GM18519 (cell line): ENCODE results near the gene TTLL6.
"Not testable (repeated sequence)": the region's sequence is repeated elsewhere in the genome, so short reads cannot be mapped to it uniquely, and the experiment has no call there.

Source experiments
- ATAC-seq: cut with Tn5 transposase; IDR thresholded peaks from one replicate; pipeline ENCODE4 v1.9.1; 2021; ENCODE audit warnings: mild to moderate bottlenecking, moderate library complexity; ENCODE audit not compliant: unreplicated experiment, low FRiP score

TTLL6 gene

GRCh38 chr17:48818361-48818841 is 1.4 kb upstream of the TTLL6 start:
- no peak for ATAC-seq

GRCh38 chr17:48816438-48816773 is 623 bp downstream of the TTLL6 start:
- ATAC-seq = no peak

- ATAC-seq = no peak
Measured at GRCh38 chr17:48815311-48815710, 1.7 kb downstream of the TTLL6 start.

- ATAC-seq = no peak
Measured at GRCh38 chr17:48814504-48814903, 2.5 kb downstream of the TTLL6 start.

DNA sequence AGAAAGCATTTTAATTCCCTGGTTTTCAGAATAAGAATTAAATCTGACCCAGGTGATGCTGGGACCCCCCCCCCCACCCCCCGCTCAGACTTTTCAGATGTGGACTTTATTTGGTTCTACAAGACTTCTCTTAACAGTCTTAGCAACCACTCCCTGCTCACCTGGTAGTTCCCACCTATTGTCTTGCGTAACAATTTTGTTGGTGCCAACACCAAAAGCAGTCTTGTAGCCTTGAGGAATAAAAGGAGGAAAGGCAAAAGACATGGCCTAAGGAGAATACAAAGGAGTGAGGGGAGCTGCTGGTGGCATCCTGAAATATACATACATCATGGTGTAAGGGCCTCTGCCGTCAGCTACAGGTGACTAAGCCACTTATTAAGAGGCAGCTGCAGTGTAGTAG is 5.0 kb downstream of the TTLL6 start:
- no peak for ATAC-seq

DNA sequence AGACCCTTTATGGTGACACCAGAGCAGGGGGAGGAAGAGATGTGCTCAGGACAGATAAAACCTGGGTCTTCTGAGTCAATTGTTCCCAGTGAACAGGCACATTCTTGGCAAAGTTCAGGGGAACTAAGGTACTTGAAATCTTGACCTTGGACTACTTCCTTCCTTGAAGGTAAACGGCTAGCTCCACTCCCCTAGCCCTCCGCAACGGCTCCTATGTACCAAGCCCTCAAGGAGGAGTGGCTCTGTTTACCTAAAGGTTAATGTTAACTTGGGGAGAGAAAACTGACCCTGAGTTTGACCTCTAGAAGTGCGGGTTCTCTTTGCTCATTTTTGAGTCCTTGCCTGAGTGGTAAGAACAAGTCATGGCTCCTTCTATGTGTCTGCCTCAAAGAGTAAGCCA is 7.8 kb downstream of the TTLL6 start:
- ATAC-seq = no peak

DNA sequence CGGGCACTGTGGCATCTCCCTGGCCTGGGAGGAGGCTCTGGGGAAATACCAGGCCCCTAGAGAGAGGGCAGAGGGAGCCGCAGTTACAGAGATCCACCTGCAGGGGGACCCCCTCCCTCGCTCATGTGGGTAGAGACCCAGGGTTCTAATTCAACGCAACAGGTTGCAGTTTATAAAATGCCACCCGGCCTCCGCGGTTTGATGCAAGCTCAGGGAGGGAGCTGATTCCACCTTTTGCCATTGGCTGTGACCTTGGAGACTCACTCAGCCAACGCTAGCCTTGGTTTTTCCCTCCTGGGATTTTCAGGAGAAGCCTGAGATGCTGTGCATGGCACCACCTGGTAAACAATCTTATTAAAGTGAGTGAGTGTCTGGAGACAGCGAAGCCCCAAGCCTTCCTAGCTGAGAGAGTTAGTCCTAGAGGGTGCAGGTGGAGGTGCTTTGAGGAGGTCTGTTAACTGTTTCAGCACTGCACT is 12.1 kb downstream of the TTLL6 start:
- no peak for ATAC-seq

- ATAC-seq = no peak
Measured at GRCh38 chr17:48800626-48801217, 16.3 kb downstream of the TTLL6 start.

DNA sequence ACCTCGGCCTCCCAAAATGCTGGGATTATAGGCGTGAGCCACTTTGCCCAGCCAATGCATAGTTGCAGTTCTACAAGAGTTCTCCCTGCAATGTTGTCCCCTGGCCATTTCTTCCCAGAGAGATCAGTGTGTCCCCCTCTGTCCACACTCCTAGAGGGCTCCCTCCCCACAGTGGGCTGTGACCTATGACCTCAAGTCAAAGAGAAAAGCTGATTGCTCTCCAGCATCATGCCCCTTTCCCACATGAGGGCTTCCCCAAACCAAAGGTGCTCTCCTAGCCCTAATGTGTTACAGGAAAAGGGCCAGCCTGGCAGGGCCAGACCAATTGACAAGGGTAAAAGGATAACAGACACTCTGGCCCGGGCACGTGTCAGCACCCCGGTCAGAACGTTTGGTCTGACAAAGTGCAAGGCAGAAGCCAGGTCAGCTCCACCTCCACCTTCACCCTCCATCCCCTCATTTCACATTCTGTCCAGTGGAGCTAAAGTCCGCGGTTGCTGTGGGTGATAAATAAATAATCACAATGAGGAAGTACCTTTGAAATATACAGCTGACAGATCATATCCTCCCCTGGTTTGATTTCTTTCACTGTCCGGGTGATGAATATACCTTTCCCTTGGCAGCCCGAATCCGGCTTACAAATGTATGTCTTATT is 17.8 kb downstream of the TTLL6 start:
- no peak for ATAC-seq

- not testable (repeated sequence) for ATAC-seq
Measured at GRCh38 chr17:48796163-48796522, 20.9 kb downstream of the TTLL6 start.

- ATAC-seq = no peak
Measured at GRCh38 chr17:48795444-48796162, 21.4 kb downstream of the TTLL6 start.

- no peak for ATAC-seq
Measured at GRCh38 chr17:48792033-48792798, 24.8 kb downstream of the TTLL6 start.

- ATAC-seq = no peak
Measured at GRCh38 chr17:48791128-48792032, 25.6 kb downstream of the TTLL6 start.

DNA sequence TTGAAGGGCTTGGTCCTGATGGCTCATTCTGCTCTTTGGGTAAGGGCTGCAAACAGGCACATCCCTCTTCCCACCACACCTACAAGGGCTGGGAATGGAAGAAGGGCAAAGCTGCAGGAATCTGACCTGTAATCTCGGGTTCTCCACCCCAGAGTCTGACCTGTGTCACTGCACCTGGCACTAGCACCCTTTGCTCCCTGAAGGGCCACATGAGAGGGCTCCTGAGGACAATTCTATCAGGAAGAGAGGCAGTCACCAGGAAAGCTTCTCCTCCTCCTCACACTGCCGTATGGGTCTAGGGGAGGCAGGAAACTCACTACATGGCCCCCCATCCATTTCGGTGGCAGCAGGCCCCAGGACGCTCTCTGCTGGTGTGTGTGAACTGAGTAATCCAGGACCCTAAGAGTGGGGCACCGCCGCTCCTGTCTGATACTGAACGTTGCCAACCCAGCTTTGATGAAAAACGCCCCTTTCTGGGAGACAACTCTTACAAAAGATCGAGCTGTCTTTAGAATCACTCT is 26.4 kb downstream of the TTLL6 start:
- no peak for ATAC-seq

DNA sequence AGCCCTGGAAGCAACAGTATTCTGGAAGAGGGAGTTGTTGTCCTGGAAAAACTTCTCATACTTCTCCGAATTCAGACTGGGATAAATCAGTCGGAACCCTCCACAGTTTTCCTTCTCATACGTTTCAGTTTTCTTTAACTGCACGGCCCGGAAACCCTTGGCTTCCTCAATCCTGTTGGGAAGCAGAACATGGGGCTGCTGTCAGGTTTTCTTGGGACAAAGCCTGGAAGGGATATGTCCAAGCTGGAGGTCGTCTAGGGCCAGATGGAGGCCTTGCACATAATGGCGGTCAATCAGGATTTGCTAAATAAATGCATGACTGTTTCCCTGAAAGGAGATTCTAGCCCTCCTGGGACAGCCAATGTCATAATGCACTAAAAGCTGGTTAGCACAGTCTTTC is 29.2 kb downstream of the TTLL6 start:
- ATAC-seq = no peak

GRCh38 chr17:48779421-48779820 is 37.6 kb downstream of the TTLL6 start:
- no peak for ATAC-seq

DNA sequence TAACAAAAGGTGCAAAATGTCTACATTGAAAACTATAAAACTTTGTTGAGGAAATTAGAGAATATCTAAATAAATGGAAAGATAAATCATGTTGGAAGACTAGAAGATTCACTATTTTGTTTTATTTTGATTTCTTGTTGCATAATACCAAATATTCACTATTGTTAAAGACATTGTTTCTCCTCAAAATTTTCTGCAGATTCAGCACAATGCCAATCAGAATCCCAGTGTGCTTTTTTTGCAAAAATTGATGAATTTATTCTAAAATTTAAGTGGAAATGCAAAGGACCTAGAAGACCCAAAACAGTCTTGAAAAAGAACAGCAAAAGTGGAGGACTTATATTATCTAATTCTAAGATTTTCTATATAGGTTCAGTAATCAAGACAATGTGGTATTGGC is 40.4 kb downstream of the TTLL6 start:
- no peak for ATAC-seq

GRCh38 chr17:48773245-48773644 is 43.8 kb downstream of the TTLL6 start:
- ATAC-seq = no peak

GRCh38 chr17:48770954-48771353 is 46.1 kb downstream of the TTLL6 start:
- ATAC-seq = no peak
